HPDE6-E6E7 (cell line): ENCODE measurements around the gene P2RX2.

Source experiments
- DNase-seq: peaks from one replicate; pipeline ENCODE4 v3.0.0; 2011; ENCODE audit warnings: missing footprints; ENCODE audit errors: extremely low spot score

Gene P2RX2

DNA sequence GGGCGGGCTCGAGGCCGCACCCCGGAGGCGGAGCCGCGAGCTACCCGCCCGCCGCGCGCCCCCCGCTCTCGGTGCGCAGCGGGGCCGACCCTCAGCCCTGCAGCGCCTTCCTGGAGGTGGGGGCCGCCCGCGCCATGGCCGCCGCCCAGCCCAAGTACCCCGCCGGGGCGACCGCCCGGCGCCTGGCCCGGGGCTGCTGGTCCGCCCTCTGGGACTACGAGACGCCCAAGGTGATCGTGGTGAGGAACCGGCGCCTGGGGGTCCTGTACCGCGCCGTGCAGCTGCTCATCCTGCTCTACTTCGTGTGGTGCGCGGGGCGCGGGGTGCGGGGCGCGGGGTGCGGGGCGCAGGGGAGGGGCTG lies at the start of gene P2RX2:
Gene P2RX2, plus strand, starts transcription at position 94 of the 361 bp plus-strand sequence. Its CDS starts 41 bp downstream, at position 135.
- DNase-seq, result no peak

DNA sequence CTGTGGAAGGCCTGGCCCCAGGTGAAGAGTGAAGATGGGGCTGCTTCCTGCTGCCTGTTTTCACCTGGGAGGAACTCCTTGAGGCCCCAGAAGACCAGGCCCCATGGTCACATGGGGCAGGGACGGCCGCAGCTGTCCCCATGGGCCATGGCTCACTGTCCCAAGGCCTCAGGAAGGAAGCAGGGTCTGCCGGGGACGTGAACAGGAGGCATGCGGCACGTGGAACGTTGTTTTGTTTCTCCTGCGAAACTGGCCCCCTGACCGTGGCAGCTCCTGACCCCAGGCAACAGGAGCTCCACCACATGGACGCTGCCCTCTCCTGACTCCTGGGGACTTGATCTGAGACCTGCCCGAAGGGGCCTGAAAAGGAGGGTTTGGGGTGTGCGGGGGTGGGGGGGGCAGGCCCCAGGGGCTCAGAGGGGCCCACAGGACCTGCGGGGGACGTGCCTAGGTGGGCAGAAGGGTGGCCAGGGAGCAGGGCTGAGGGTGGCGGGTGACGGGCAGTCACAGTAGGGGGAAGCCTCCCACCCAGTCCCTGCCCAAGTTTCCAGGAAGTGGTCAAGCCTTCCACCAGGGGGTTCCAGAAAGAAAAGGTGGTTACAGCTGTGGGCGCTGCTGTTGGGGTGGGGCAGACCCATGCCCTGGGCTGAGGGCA lies 49.6 kb upstream of the P2RX2 start:
- no peak for DNase-seq

DNA sequence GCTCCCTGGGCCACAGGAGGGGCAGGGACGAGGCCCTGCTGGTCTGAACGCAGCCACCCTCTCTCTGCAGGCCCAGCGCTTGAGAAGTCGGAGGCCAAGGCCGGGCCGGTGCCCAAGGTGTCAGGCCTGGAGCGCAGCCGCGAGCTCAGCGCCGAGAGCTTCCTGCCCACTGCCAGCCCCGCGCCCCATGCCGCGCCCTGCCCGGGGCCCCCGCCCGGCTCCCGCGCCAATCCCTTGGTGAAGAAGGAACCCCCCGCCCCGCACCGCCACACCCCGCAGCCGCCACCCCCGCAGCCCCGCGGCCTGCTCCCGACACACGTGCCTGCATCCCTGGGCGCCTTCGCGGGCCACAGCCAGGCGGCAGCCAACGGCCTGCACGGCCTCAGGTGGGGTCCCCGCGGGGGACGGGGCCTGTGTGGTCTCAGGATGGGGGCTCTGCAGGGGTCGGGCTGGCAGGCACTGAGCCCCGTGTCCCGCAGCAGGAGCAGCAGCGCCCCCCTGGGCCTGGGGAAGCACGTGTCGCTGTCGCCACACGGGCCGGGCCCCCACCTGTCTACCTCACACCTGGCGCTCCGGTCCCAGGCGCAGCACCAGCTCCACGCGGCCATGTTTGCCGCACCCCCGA lies 48.6 kb upstream of the P2RX2 start:
- no peak for DNase-seq

DNA sequence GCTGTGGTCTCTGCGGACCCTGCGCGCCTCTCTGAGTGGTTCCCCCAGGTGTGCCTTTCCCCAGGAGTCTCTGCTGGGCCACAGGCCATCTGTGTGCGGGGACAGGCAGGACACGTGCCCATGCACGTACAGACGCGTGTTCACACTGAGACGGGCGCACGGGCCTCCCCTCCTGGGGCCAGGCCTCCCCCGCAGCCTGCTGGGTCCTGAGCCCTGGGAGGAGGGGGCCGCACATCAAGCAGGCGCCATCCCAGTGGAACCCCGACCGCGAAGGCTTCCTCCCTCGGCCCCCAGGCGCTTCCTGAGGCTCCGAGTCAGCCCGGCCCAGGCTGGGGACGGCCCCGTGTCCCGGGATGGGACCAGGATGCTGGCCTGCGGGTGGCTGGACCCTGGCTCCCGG lies 47.9 kb upstream of the P2RX2 start:
- DNase-seq, result no peak

- no peak for DNase-seq
Observed at GRCh38 chr12:132571051-132571450, 47.5 kb upstream of the P2RX2 start.

DNA sequence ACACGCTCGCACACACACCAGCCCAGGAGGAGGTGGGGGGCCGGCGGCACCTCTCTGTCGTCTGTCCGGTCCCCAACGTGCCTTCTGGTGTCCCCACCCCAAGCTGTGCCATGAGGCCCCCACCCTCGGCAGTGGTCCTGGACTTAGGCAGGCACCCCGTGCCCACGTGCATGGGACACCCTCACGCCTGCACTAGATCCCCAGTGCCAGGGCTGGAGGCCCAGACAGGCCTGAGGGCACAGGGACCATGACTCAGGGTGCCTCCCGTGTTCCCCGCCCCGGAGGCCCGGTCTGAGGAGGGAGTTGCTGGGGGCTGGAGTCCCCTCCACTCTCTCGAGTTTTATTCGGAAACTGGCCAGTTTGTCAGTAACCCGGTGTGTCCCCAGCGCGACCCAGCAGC lies 47.0 kb upstream of the P2RX2 start:
- DNase-seq, result no peak

DNA sequence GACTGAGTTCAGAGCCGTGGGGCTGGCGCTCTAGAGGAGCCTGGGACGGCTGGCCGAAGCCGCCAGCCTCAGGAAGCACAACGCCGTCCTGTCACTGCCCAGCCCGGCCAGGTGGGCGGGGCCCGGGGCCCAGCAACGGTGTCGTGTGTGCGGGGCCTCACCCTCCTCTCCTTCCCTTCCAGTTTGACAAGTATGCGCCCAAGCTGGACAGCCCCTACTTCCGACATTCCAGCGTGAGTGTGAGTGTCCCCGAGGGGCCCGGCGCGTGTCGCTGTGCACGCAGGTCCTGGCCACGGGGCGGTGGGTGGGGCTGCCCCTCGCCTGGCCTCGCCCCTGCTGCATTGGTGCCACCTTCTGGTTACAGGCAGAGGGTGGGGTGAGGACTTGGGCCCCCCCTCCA lies 46.5 kb upstream of the P2RX2 start:
- no peak for DNase-seq

GRCh38 chr12:132572801-132573760 lies 45.5 kb upstream of the P2RX2 start:
- no peak for DNase-seq

- DNase-seq, result no peak
Observed at GRCh38 chr12:132574271-132574996, 44.1 kb upstream of the P2RX2 start.

DNA sequence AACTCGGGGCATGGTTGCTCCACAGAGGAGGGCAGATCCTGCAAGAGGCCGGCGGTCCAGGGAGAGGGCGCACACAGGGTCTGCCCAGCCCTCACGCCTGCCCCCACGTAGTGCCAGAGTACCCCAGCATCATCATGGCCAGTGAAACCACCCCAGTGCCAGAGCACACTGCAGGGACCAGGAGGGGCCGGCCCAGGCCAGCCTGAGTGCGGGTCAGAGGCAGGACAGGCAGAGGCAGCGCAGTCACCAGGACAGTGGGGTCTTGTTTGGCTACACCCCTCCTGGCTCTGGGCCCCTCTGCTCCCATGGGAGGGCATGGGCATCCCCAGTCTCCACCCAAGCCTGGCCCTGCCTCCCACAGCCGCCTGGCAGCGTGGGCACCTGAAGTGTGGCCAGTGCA lies 42.9 kb upstream of the P2RX2 start:
- DNase-seq, result no peak

DNA sequence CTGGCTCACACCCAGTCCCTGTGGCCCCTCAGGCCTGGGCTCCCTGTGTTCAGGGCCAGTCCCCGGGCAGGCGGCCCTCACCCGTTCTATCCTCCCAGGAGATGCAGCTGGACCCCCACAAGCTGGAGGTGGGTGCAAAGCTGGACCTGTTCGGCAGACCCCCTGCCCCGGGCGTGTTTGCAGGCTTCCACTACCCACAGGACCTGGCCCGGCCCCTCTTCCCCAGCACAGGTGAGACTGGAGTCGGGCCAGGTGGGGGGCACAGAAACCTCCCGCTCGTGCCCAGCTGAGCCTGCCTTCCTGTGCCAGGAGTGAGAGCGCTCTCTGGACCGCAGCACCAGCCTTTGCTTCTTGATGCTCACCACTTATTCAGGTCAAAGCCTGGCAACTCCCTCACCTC lies 41.9 kb upstream of the P2RX2 start:
- DNase-seq, result no peak

DNA sequence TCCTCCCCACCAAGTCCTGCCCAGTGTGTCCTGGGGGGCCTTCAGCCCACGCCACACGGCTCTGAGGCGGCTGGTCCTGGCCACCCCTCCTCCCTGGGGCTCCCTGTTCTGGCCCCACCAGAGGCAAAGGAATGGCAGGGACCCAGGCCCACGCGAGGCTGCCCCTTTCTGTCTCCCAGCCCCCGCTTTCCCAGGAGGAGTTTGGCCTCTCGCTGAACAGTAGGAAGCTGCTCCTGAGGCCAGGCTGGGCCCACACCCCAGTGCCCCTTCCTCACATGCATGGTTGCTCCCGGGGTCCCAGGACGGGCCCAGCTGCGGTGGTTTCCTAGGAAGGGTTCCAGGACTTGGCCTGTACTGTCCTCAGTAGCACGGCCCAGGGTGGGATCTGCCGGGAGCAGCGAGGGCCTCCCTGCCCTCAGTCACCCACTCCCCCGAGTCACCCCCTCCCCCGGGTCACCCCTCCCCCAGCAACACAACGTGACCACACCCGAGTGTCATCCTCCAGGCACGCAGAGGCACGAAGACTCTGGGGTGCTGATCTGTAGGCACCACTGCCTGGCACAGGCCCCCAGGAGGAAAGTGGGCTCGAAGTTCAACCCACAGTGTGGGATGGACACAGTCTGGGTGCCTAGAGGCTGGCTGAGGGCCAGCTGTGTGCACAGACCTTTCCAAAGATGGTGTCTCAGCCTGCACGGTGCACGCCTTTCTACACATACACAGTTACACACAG lies 41.2 kb upstream of the P2RX2 start:
- no peak for DNase-seq

DNA sequence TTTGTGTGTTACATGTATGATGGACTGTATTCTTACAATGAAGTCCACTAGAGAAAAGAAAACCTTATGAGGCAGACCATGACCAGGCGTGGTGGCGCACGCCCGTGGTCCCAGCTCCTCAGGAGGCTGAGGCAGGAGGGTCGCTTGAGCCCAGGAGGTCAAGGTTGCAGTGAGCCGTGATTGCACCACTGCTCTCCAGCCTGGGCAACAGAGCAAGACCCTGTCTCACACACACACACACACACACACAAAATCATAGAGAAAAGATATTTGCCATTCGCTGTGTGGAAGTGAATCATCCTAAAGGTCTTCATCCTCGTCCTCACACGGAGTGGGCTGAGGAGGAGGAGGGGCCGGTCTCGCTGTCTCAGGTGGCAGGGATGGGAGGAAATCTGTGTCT lies 40.5 kb upstream of the P2RX2 start:
- no peak for DNase-seq

- DNase-seq, result no peak
Observed at GRCh38 chr12:132578826-132579225, 39.8 kb upstream of the P2RX2 start.

- no peak for DNase-seq
Observed at GRCh38 chr12:132579744-132580143, 38.8 kb upstream of the P2RX2 start.

DNA sequence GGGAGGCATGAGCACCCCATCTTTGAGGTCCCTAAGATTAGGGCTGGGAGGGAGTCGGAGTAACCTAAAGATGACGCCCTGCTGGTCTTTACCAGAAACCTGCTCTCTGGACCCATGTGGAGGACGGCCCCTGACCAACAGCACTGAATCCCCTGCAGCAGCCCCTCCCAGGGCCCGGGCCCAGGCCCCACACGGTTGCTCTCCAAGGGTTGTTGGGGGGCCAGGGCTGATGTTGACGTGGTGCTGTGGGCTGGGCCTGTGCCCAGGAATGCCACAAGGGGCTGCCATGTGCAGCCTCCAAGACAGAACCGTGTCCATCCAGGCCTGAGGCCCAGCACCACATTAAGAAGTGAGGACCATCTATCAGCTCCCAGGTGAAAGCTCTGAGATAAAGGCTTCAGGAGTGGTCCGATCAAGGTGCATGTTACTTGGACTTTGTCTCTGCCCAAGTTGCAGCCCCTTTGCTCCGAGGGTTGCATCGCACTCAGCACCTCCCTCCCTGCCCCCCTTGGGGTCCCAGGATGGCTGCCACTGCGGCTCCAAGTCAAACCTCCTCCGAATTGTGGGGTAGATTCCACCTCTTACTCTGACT lies 37.8 kb upstream of the P2RX2 start:
- no peak for DNase-seq

GRCh38 chr12:132581348-132582057 lies 37.1 kb upstream of the P2RX2 start:
- no peak for DNase-seq

DNA sequence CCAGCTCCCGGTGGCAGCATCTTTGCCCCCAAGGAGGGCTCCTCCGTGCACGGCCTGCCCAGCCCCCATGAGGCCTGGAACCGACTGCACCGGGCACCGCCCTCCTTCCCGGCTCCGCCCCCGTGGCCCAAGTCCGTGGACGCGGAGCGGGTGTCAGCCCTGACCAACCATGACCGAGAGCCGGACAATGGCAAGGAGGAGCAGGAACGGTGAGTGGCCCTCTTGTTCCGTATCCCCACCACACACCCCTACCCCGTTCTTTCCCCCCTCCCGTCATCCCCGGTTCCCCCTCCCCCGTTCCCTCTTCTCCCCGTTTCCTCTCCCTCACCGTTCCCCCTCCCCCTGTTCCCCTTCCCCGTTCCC lies 36.5 kb upstream of the P2RX2 start:
- no peak for DNase-seq

- DNase-seq, result no peak
Observed at GRCh38 chr12:132582582-132583410, 35.8 kb upstream of the P2RX2 start.

GRCh38 chr12:132583411-132583710 lies 35.2 kb upstream of the P2RX2 start:
- DNase-seq, result no peak
